ENCODE measurements around the gene FRMD4A. TPM values are rescaled to one million over a fixed set of nuclear protein-coding genes. Genes with fewer than 3 reads are reported as not detected.

Gene FRMD4A
- total RNA-seq, 1 experiment from 2014 or later, result 19.6 TPM

- no peak overlapping the region; a peak in 1 of 5 replicates for H3K4me3 Mint-ChIP-seq
- peak overlapping the region; percentile 67 for H3K27ac ChIP-seq (ENCODE audit: insufficient read length, low read depth, low read length)
- no peak overlapping the region for H2AFZ ChIP-seq (ENCODE audit: low read length)
These were observed 145.2 kb downstream of the FRMD4A start for GRCh38 chr10:14185316-14186045.

More at GRCh38 chr10:14185316-14186045, 145.2 kb downstream of the FRMD4A start:
- H3K27me3 Mint-ChIP-seq (ENCODE audit: low read depth), result peaks cover 2% of the 10 kb centered on the region; the same call in 1 of the 2 replicates
- peaks cover 16 to 19% of the 10 kb centered on the region in 2 experiments for H3K4me1 Mint-ChIP-seq
- H3K27me3 ChIP-seq (ENCODE audit: insufficient read depth, low read length), result no peaks in the 10 kb centered on the region
- H3K18ac ChIP-seq (ENCODE audit: insufficient read length, low read depth, low read length), result no peak overlapping the region
- H3K56ac ChIP-seq (ENCODE audit: insufficient read length, low read depth, low read length), result no peak overlapping the region
- H4K20me1 ChIP-seq (ENCODE audit: control insufficient read depth, insufficient read depth, insufficient read length), result no peaks in the 10 kb centered on the region
- no peaks in the 10 kb centered on the region for H3K4me1 ChIP-seq (ENCODE audit: insufficient read depth, low read length)
- H3K9me3 ChIP-seq (ENCODE audit: control insufficient read depth, low read depth, low read length), result no peaks in the 10 kb centered on the region
- H3K79me2 ChIP-seq (ENCODE audit: insufficient read depth, low read length), result no peaks in the 10 kb centered on the region
- no peaks in the 10 kb centered on the region for H3K36me3 Mint-ChIP-seq (ENCODE audit: insufficient read depth in 1 of 3, low read depth in 3 of 3)
- H2BK120ac ChIP-seq (ENCODE audit: low read depth, low read length, poor library complexity, severe bottlenecking), result no peak overlapping the region
- no peak overlapping the region for H2BK5ac ChIP-seq (ENCODE audit: insufficient read length, low read length)
- peak overlapping the region; percentile 96 to 100 (median 99) for H3K27ac Mint-ChIP-seq
- H2BK12ac ChIP-seq (ENCODE audit: insufficient read length, low read depth, low read length), result no peak overlapping the region
- H3K4ac ChIP-seq (ENCODE audit: low read depth, low read length), result no peak overlapping the region
- no peaks in the 10 kb centered on the region for H3K79me1 ChIP-seq (ENCODE audit: insufficient read depth, low read depth, low read length, poor library complexity, severe bottlenecking)
- peak overlapping the region; percentile 7 for H3K4me2 ChIP-seq (ENCODE audit: insufficient read depth, insufficient read length, low read length)
- no CpG with 5 or more reads among the region's 7 CpGs for WGBS (ENCODE audit: extremely low coverage, insufficient read length, low lambda C conversion rate)
- no peak overlapping the region; the same call in none of the 2 replicates for H3K14ac ChIP-seq (ENCODE audit: insufficient read depth, low read length)
- H2BK20ac ChIP-seq (ENCODE audit: low read depth, low read length, poor library complexity, severe bottlenecking), result no peak overlapping the region
- no peak overlapping the region for H4K5ac ChIP-seq (ENCODE audit: insufficient read length, low read depth, low read length)
- H4K91ac ChIP-seq (ENCODE audit: insufficient read length, low read depth, low read length), result no peak overlapping the region
- no peak overlapping the region for H2BK15ac ChIP-seq (ENCODE audit: low read depth, low read length)
- no peak overlapping the region for H2AK5ac ChIP-seq (ENCODE audit: insufficient read length, low read length)
- DNase-seq, result peak; percentile 93
- no peaks in the 10 kb centered on the region for H3K23me2 ChIP-seq (ENCODE audit: insufficient read length, low read depth, low read length, poor library complexity, severe bottlenecking)
- H3T11ph ChIP-seq (ENCODE audit: low read length), result no peak overlapping the region
- H4K8ac ChIP-seq (replicated peaks; ENCODE audit: insufficient read length, low read depth, low read length), result no peak overlapping the region
- H3K23ac ChIP-seq (ENCODE audit: insufficient read length, low read depth, low read length), result no peak overlapping the region
- H3K9ac ChIP-seq (ENCODE audit: extremely low read depth, insufficient read length, low read length), result peak overlapping the region; percentile 48
- H3K9me3 Mint-ChIP-seq, result no peaks in the 10 kb centered on the region; a peak in 1 of 5 replicates
- TF ChIP-seq CTCF (conservative IDR thresholded peaks at IDR 0.05), result peak; percentile 18; the same call in 1 of the 3 replicates

All from H9 (cell line).